Activated CD4-positive, alpha-beta T cell treated with anti-CD3 and anti-CD28 coated beads, Interleukin-2, amount 50 U/mL, for 4 hours (primary cell): ENCODE measurements around the gene FAM186B.

Experiments
- DNase-seq, 2 experiments: peaks; one replicate each; pipeline ENCODE4 v3.0.0-alpha.2; 2020

FAM186B gene

GRCh38 chr12:49565406-49566265 is 39.8 kb downstream of the FAM186B start:
- DNase-seq, result no peak

- DNase-seq, result no peak
Observed at GRCh38 chr12:49564686-49565405, 40.6 kb downstream of the FAM186B start.

GRCh38 chr12:49563951-49564685 is 41.3 kb downstream of the FAM186B start:
- DNase-seq, result no peak

- no peak for DNase-seq
Observed at GRCh38 chr12:49562831-49563230, 42.6 kb downstream of the FAM186B start.

GRCh38 chr12:49562233-49562632 is 43.2 kb downstream of the FAM186B start:
- DNase-seq, result no peak

- DNase-seq, result no peak
Observed at GRCh38 chr12:49560695-49561094, 44.7 kb downstream of the FAM186B start.

- no peak for DNase-seq
Observed at GRCh38 chr12:49559011-49559675, 46.3 kb downstream of the FAM186B start.

- DNase-seq, result no peak
Observed at GRCh38 chr12:49558526-49558925, 46.9 kb downstream of the FAM186B start.

GRCh38 chr12:49557917-49558215 is 47.6 kb downstream of the FAM186B start:
- DNase-seq, result no peak

GRCh38 chr12:49557187-49557916 is 48.1 kb downstream of the FAM186B start:
- no peak for DNase-seq

- DNase-seq, result no peak
Observed at GRCh38 chr12:49556391-49557186, 48.9 kb downstream of the FAM186B start.

- no peak for DNase-seq
Observed at GRCh38 chr12:49555631-49556390, 49.6 kb downstream of the FAM186B start.

GRCh38 chr12:49554266-49554665 is 51.2 kb downstream of the FAM186B start:
- DNase-seq, result no peak

- no peak for DNase-seq
Observed at GRCh38 chr12:49553512-49554088, 51.8 kb downstream of the FAM186B start.

- DNase-seq, result no peak
Observed at GRCh38 chr12:49552899-49553298, 52.5 kb downstream of the FAM186B start.

- DNase-seq, result no peak
Observed at GRCh38 chr12:49552425-49552824, 53.0 kb downstream of the FAM186B start.

- no peak for DNase-seq
Observed at GRCh38 chr12:49552014-49552413, 53.4 kb downstream of the FAM186B start.

- DNase-seq, result no peak
Observed at GRCh38 chr12:49550693-49551252, 54.7 kb downstream of the FAM186B start.

GRCh38 chr12:49549735-49550692 is 55.4 kb downstream of the FAM186B start:
- DNase-seq, result no peak
